ENCODE data around the gene AAGAB.

DNA sequence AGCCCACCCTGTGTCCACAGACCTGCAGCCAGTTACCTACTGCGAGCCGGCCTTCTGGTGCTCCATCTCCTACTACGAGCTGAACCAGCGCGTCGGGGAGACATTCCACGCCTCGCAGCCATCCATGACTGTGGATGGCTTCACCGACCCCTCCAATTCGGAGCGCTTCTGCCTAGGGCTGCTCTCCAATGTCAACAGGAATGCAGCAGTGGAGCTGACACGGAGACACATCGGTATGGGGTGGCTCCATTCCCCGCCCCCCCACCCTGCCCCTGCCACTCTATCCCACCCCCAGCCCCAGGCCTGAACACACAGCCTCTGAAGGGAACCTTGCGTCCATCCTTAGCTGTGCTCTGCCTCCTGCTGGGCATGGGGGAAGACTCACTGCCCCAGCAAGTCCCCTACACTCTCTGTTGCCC, 73.2 kb downstream of the AAGAB start:
- TF ChIP-seq, protein P1, sequence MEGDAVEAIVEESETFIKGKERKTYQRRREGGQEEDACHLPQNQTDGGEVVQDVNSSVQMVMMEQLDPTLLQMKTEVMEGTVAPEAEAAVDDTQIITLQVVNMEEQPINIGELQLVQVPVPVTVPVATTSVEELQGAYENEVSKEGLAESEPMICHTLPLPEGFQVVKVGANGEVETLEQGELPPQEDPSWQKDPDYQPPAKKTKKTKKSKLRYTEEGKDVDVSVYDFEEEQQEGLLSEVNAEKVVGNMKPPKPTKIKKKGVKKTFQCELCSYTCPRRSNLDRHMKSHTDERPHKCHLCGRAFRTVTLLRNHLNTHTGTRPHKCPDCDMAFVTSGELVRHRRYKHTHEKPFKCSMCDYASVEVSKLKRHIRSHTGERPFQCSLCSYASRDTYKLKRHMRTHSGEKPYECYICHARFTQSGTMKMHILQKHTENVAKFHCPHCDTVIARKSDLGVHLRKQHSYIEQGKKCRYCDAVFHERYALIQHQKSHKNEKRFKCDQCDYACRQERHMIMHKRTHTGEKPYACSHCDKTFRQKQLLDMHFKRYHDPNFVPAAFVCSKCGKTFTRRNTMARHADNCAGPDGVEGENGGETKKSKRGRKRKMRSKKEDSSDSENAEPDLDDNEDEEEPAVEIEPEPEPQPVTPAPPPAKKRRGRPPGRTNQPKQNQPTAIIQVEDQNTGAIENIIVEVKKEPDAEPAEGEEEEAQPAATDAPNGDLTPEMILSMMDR (IDR thresholded peaks at IDR 0.05): no peak
- TF ChIP-seq POLR2A (IDR thresholded peaks at IDR 0.05): no peak
- no peak for TF ChIP-seq EP300 (IDR thresholded peaks at IDR 0.05)
